ENCODE results near the gene EPG5.

The EPG5 gene

GRCh38 chr18:45802814-45803492 lies 164.2 kb downstream of the EPG5 start:
- no peak for DNase-seq (ENCODE audit: low spot score)

- no peak for DNase-seq (ENCODE audit: low spot score)
These were observed 165.6 kb downstream of the EPG5 start for GRCh38 chr18:45801416-45802004.

All from left forelimb (tissue), 1 donor.